ENCODE results near the gene ABCC9.

The ABCC9 gene

GRCh38 chr12:21940549-21941505, at the start of gene ABCC9:
Gene ABCC9 (minus strand): TSS chr12:21941426. CDS start chr12:21936674, 4,752 bp downstream.
- DNase-seq (ENCODE audit: low spot score): no peak

DNA sequence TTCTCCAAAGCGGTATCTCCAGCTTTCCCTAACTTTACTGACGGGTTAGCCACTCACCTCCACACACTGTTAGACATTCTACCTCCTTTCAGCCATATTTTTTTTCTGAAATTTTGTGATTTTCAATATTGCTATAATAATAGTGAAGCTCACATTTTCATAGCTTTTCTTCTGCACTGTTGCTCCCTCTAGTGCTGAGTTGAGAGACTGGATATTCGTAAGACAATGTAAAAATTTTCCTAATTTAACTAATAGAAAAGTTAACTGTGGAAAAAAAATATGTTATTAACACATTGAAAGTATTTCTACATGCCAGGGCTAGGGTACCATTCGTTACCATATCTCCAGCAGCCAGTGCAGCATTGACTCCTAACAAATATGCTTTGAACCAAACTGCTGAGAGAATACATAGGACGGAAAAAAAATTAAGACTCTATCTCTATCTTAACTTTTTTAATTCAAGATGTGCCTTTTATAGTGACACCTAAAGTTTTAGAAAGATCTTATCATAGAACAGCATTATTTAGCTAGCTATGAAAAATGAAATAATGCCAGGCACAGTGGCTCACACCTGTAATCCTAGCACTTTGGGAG, 48.7 kb upstream of the ABCC9 start:
- peak; percentile 3 for DNase-seq (ENCODE audit: low spot score)

DNA sequence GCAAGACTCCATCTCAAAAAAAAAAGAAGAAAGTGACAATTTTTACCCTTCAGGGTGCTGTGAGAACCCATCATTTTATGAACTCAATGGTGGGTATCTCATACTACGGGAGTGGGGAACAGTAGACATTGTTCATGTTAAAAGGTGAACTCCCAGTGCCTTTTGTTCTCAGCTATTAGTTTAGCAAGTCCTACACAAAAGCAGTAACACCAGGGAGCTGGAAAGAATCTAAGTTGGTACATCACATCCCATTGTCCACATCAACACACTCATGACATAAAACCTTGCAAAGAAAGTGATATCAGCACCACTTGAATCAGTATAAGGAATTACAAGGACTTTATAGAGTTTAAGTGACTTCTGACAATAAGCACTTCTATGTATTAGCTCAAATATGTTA, 47.4 kb upstream of the ABCC9 start:
- no peak for DNase-seq (ENCODE audit: low spot score)

GRCh38 chr12:21987755-21988154, 46.5 kb upstream of the ABCC9 start:
- DNase-seq (ENCODE audit: low spot score): no peak

GRCh38 chr12:21985155-21985554, 43.9 kb upstream of the ABCC9 start:
- no peak for DNase-seq (ENCODE audit: low spot score)

GRCh38 chr12:21984375-21984774, 43.1 kb upstream of the ABCC9 start:
- no peak for DNase-seq (ENCODE audit: low spot score)

DNA sequence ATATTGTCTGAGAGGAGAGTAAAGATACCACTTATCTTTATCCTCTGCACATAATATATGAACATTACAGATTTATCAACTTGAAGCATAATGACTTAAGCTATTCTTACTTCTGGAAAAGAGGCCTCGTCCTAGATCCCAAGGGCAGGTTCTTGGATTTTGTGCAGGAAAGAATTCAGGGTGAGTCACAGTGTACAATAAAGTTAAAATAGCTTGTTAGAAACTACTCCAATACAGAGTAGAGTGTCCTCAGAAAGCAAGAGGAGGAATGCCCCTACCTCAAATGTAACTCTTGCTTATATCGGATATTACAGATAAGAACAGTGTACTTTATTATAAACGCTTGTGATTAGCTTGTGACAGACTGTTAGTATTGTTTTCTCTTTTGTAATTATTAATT, 41.9 kb upstream of the ABCC9 start:
- no peak for DNase-seq (ENCODE audit: low spot score)

- DNase-seq (ENCODE audit: low spot score): no peak
Observed at GRCh38 chr12:21980544-21980943, 39.3 kb upstream of the ABCC9 start.

DNA sequence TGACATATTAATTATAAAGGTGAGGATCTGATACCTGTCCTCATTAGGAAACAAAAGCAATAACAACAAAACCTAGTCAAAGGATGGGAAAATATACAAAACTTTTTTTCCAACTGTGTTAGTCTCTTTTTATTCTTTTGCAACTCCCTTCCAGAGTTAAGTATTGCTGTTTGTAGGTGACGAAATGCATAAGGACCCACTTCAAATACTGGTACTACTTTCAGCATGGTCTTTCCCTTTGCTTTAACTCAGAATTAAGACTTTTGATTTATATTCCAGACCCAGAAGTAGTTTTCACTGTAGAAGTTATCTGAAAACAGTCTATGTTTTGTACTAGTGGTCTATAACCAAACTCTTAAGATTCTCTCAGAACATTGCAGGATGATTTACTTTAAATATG, 34.1 kb upstream of the ABCC9 start:
- no peak for DNase-seq (ENCODE audit: low spot score)

DNA sequence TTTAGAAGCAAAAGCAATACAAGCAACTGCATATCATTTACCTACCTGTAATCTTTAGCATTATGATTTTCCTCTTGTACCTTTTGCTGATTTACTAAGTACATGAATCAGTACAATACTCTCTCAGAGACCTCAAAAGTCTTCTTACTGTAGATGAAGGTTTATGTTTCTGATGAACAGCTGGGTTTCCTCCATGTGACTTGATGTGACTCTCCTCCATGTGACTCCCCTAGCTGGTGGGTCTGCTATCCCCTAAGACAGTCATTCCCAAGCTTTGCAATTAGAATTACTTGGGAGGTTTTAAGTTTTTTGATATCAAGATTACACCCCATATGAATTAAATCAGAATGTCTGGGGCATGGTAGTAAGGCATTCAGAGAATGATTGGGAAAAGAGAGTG, 32.0 kb upstream of the ABCC9 start:
- DNase-seq (ENCODE audit: low spot score): no peak

- no peak for DNase-seq (ENCODE audit: low spot score)
Observed at GRCh38 chr12:21972055-21972454, 30.8 kb upstream of the ABCC9 start.

DNA sequence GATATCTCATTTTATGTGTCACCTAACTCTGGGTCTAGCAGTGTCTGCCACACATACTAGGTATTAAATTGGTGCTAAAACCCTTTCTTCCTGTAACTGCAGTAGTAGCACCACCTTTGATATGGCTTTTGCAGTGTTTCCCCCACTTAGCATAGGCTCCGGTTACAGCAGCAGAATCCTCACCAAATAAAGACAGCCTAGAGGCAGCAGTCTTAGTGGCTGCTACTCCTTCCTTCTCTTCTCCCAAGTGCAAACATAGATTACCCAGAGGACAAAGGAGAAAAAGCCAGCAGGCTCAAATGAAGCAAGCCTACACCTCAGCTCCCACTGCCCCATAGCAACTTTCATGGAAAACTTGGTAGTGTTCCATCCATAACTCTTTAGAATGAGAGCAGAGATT, 30.1 kb upstream of the ABCC9 start:
- no peak for DNase-seq (ENCODE audit: low spot score)

DNA sequence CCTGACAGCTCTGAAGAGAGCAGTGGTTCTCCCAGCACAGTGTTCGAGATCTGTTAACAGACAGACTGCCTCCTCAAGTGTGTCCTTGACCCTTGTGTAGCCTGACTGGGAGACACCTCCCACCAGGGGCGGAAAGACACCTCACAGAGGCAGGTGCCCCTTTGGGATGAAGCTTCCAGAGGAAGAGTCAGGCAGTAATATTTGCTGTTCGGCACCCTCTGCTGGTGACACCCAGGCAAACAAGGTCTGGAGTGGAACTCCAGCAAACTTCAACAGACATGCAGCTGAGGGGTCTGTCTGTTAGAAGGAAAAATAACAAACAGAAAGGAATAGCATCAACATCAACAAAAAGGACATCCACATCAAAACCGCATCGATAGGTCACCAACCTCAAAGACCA, 21.6 kb upstream of the ABCC9 start:
- no peak for DNase-seq (ENCODE audit: low spot score)

DNA sequence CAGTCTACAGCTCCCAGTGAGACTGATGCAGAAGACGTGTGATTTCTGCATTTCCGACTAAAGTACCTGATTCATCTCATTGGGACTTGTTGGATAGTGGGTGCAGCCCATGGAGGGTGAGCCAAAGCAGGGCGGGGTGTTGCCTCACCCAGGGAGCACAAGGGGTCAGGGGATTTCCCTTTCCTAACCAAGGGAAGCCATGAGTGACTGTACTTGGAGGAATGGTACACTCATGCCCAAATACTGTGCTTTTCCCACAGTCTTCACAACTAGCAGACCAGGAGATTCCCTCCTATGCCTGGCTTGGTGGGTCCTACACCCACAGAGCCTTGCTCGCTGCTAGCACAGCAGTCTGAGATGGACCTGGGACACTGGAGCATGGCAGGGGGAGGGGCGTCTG, 21.0 kb upstream of the ABCC9 start:
- DNase-seq (ENCODE audit: low spot score): no peak

GRCh38 chr12:21950649-21951048, 9.4 kb upstream of the ABCC9 start:
- no peak for DNase-seq (ENCODE audit: low spot score)

GRCh38 chr12:21949036-21949435, 7.8 kb upstream of the ABCC9 start:
- DNase-seq (ENCODE audit: low spot score): no peak

DNA sequence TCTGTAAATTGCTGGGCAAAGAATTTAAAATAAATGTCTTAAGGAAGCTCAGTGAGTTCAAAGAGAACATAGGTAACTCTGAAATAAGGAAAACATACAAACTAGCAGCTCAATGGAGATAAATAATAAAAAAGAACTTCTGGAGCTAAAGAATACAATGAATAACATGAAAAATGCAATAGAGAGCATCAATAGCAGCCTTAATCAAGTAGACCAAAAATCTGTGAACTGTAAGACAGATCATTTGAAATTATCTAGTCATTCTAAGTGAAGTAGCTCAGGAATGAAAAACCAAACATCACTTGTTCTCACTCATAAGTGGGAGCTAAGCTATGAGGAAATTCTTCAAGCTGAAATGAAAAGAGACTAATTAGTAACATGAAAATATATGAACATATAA, 5.8 kb upstream of the ABCC9 start:
- no peak for DNase-seq (ENCODE audit: low spot score)

DNA sequence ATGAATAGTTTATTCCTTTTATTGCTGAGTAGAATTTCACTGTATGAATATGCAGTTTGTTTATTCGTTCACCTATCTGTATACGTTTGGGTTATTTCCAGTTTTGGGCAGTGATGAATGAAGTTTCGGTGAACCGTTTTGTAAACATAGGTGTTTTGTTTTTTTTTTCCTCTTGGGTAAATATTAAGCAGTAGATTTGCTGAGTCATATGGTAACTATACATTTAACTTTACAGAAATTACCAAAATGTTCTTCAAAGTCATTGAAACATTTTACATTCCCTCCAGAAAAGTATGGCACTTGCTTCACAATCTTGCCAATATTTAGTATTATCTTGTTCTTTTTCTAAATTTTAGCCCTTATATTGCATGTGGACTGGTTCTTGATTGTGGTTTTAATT, 3.8 kb upstream of the ABCC9 start:
- DNase-seq (ENCODE audit: low spot score): no peak

DNA sequence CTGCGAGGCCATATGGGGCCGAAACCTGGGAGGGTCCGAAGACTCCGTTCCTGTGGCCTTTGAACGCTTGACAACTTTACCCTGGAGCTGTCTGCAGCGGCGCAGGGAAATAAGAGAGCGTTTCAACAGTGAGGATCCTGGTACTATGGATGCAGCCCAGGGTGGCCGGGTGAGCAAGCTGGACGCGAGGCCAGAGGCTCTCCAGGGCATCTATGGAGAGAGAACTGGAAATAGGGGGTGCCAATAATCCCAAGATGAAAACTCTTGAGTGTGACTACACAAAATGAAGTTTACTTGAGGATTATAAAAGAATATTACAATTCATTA, 1.1 kb upstream of the ABCC9 start:
- no peak for DNase-seq (ENCODE audit: low spot score)

GRCh38 chr12:21941506-21942376, 515 bp upstream of the ABCC9 start:
- DNase-seq (ENCODE audit: low spot score): no peak

DNA sequence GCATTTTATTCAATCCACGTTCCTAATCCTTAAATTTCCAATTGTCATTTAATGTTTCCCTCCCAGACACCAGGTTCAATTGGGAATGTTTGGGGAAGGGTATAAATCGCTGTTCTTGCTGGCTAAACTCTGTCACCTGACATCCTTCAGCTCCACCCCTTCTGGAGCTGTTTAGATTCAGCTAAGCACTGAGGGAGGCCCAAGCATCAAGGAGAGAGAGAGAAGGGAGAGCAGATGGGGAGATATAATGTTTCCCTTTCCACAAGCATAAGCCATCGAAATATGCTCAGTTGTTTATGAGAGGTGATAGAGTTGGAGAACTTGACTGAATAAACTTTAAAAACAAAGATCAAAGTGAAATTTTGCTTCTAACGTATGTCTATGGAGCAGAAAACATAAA, 1.8 kb downstream of the ABCC9 start:
- DNase-seq (ENCODE audit: low spot score): no peak

DNA sequence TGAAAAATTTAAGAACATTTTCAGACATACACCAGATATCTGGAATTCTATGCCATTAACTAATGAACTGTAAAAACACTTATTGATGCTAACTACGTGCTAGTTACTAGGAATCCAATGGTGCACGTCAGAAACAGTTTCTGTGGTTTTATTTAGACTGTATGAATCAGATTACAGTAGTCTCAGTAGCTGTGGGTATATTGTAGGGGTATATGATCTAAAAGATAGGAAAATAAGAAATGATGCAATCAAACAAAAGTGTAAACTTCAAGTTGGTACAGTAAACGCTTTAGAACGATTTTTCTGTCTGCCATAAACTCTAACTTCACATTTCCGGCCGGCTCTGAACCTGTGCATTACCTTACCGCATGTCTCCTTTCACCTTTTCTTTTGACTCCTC, 2.3 kb downstream of the ABCC9 start:
- DNase-seq (ENCODE audit: low spot score): peak; percentile 5

DNA sequence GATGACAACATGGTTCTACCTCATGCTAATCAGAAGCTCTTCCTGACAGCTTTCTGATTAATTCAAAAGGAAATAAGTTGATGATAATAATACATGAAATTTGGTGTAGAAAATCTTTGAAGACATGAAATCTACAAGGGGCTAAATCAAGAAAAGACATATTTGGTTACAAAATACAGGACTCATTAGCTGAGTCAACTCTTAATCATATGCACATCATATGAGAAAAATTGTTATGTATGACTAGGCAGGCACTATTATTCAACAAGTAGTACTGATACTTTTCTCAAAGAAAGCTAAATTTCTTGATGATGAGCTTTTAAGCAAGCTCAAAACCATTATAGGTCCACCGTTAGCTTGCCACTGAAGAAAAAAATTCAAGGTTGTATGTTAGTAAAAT, 7.1 kb downstream of the ABCC9 start:
- no peak for DNase-seq (ENCODE audit: low spot score)
